GM21576 (cell line): Measurements from ENCODE around the gene AHCTF1.
"Not testable (repeated sequence)": the region's sequence is repeated elsewhere in the genome, so short reads cannot be mapped to it uniquely, and the experiment has no call there.

Experiments used
- ATAC-seq: cut with Tn5 transposase; IDR thresholded peaks from one replicate; pipeline ENCODE4 v1.9.1; 2021; ENCODE audit warnings: mild to moderate bottlenecking, moderate library complexity; ENCODE audit not compliant: unreplicated experiment

AHCTF1 gene

GRCh38 chr1:246919902-246920301, 11.8 kb downstream of the AHCTF1 start:
- no peak for ATAC-seq

- ATAC-seq: not testable (repeated sequence)
Measured at GRCh38 chr1:246916026-246916923, 15.5 kb downstream of the AHCTF1 start.

GRCh38 chr1:246907472-246907871, 24.3 kb downstream of the AHCTF1 start:
- no peak for ATAC-seq

- ATAC-seq: no peak
Measured at GRCh38 chr1:246906833-246907232, 24.9 kb downstream of the AHCTF1 start.

GRCh38 chr1:246901874-246902273, 29.9 kb downstream of the AHCTF1 start:
- ATAC-seq: no peak

GRCh38 chr1:246897302-246897701, 34.4 kb downstream of the AHCTF1 start:
- no peak for ATAC-seq

- ATAC-seq: peak; percentile 48
Measured at GRCh38 chr1:246893191-246893939, 38.4 kb downstream of the AHCTF1 start.

- ATAC-seq: no peak
Measured at GRCh38 chr1:246891105-246891504, 40.6 kb downstream of the AHCTF1 start.

- ATAC-seq: no peak
Measured at GRCh38 chr1:246888522-246888921, 43.2 kb downstream of the AHCTF1 start.

GRCh38 chr1:246885389-246885788, 46.4 kb downstream of the AHCTF1 start:
- ATAC-seq: not testable (repeated sequence)

- no peak for ATAC-seq
Measured at GRCh38 chr1:246878551-246878950, 53.2 kb downstream of the AHCTF1 start.

- no peak for ATAC-seq
Measured at GRCh38 chr1:246876431-246876830, 55.3 kb downstream of the AHCTF1 start.

- peak; percentile 78 for ATAC-seq
Measured at GRCh38 chr1:246875041-246876026, 56.4 kb downstream of the AHCTF1 start.

- no peak for ATAC-seq
Measured at GRCh38 chr1:246865921-246866320, 65.8 kb downstream of the AHCTF1 start.

GRCh38 chr1:246863791-246864190, 68.0 kb downstream of the AHCTF1 start:
- ATAC-seq: not testable (repeated sequence)

- ATAC-seq: no peak
Measured at GRCh38 chr1:246860401-246860800, 71.3 kb downstream of the AHCTF1 start.

- no peak for ATAC-seq
Measured at GRCh38 chr1:246856371-246856770, 75.4 kb downstream of the AHCTF1 start.

GRCh38 chr1:246850640-246851039, 81.1 kb downstream of the AHCTF1 start:
- ATAC-seq: not testable (repeated sequence)

- no peak for ATAC-seq
Measured at GRCh38 chr1:246843876-246844275, 87.9 kb downstream of the AHCTF1 start.

GRCh38 chr1:246840761-246841160, 91.0 kb downstream of the AHCTF1 start:
- ATAC-seq: not testable (repeated sequence)

- no peak for ATAC-seq
Measured at GRCh38 chr1:246838118-246838456, 93.7 kb downstream of the AHCTF1 start.
